WI38 (cell line): ENCODE data around the gene PLK3.

Source experiments
- H3K4me3 ChIP-seq: 2 replicates; pipeline ENCODE4 v1.5.1; 2011; ENCODE audit warnings: low read depth, mild to moderate bottlenecking, control low read depth, low read length
- TF ChIP-seq, protein P1 (sequence below): IDR thresholded peaks from 2 replicates; pipeline ENCODE4 v1.5.1; 2012; ENCODE audit warnings: low read depth, mild to moderate bottlenecking, control low read depth, low read length

Gene PLK3

DNA sequence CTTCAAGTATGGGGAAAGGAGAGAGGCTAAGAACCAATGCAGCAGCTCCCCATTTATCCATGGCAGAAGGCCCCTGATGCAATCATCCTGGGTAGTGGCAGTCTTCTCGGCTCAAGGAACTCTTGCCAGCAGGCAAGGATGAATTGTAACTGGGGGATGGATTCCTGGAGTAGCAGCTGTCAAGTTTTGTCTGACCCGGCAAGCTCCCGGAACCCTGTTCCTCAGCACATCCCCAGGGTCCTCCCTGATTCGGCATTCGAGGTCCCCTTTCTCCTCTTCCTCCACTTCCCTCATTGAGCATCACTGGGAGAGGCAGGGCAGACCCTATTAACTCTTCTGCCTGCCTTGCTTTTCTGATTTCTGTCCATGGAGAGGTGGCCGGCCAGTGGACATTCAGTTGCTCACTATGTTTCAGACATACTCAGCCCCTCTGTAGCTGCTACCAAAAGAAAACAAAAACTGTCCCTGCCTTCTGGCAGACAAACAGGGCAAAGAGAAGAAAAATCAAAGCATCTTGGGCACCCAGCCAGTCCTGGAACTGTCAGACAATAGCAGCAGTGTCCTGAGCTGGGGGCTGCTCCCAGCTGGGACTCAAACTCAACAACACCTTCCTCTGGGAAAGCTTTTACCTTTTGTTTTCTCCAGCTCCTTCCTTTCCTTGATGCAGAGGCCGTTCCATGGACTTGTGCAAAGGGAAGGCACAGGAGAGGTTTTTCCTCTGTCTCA lies 48.4 kb downstream of the PLK3 start:
- TF ChIP-seq, protein P1, sequence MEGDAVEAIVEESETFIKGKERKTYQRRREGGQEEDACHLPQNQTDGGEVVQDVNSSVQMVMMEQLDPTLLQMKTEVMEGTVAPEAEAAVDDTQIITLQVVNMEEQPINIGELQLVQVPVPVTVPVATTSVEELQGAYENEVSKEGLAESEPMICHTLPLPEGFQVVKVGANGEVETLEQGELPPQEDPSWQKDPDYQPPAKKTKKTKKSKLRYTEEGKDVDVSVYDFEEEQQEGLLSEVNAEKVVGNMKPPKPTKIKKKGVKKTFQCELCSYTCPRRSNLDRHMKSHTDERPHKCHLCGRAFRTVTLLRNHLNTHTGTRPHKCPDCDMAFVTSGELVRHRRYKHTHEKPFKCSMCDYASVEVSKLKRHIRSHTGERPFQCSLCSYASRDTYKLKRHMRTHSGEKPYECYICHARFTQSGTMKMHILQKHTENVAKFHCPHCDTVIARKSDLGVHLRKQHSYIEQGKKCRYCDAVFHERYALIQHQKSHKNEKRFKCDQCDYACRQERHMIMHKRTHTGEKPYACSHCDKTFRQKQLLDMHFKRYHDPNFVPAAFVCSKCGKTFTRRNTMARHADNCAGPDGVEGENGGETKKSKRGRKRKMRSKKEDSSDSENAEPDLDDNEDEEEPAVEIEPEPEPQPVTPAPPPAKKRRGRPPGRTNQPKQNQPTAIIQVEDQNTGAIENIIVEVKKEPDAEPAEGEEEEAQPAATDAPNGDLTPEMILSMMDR = no peak
- no peak overlapping the region for H3K4me3 ChIP-seq

DNA sequence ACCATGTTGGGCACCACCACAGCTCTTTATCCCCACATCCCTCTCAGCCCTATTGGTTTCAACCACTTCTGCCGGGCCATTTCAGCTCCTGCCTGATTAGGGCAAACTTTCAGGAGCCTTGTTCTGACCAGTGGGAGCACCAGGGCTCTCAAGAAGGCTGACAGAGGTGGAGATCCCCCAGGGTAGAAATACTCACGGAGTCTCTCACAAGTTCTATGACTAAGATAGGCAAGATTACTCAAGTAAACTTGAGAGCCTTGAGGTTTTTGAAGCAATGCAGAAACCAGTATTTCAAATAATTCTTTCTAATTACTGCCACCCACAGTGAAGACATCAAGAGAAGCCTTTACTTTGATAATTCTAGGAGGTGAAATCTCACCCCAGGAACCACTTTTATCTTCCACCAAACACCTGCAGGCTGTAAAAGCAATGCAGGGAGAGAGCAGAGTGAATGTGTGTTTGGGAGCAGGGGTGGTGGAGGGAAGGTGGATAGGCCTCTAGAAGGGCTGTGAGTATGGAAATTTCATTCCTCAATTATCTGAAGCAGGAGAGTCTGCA lies 49.5 kb downstream of the PLK3 start:
- TF ChIP-seq, protein P1 = no peak
- H3K4me3 ChIP-seq = no peak overlapping the region

DNA sequence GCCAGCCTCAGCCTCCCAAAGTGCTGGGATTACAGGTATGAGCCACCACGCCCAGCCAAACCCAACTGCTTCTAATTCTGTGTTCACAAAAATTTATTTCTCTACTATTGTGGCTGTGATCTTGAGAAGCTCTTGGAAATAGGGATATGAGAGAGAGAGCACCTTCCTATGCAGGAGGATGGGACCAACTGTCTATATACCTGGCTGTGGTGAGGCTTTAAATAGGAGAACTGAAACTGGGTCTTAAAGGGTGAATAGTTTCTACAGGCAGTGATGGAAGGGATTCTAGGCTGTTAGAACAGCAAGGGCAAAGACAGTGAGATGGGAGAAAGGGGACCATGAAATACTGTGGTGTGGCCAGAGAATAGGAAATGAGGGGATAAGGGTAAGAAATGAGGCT lies 51.1 kb downstream of the PLK3 start:
- TF ChIP-seq, protein P1 = no peak

DNA sequence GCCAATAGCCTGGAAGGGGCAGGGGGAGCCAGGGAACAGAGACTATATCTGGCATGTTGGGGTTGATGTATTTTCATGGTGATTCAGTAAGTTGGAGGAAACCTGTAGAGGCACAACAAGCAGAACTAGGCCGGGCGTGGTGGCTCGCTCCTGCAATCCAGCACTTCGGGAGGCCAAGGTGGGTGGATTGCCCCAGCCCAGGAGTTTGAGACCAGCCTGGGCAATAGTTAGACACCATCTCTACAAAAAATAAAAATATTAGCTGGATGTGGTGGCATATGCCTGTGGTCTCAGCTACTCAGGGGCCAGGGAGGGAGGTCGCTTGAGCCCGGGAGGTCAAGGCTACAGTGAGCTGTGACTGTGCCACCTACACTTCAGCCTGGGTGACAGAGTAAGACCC lies 53.0 kb downstream of the PLK3 start:
- H3K4me3 ChIP-seq = no peak overlapping the region
- TF ChIP-seq, protein P1 = no peak

More for the DNA sequence above, 51.1 kb downstream of the PLK3 start:
- no peak overlapping the region for H3K4me3 ChIP-seq

DNA sequence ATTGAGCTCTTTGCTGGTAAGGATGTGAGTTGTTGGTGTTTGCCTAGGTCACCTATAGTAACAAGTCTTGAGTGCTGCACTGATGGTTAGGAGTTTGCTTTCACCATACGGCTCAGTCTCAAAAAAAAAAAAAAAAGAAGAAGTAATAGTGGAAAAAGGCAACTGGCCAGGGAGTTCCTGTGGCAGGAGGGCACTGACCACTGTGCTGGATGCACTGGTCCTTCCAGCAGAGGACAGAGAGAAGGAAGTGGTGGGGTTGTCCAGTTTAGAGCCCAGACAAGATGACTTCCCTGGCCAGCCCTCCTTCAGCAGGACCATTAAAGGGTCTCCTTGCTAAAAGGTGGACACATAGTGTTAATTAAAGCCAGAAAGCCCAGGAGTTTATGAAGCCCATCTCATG lies 54.8 kb downstream of the PLK3 start:
- H3K4me3 ChIP-seq = no peak overlapping the region
- TF ChIP-seq, protein P1 = no peak
